ENCODE results near the gene POLD1.

POLD1 gene

GRCh38 chr19:50394017-50394416 is 9.9 kb downstream of the POLD1 start:
- no peak for DNase-seq

GRCh38 chr19:50398675-50399367 is 14.7 kb downstream of the POLD1 start:
- DNase-seq: no peak

- DNase-seq: no peak
Measured at GRCh38 chr19:50399368-50399745, 15.2 kb downstream of the POLD1 start.

- no peak for DNase-seq
Measured at GRCh38 chr19:50401605-50402450, 17.7 kb downstream of the POLD1 start.

GRCh38 chr19:50402544-50403301 is 18.6 kb downstream of the POLD1 start:
- no peak for DNase-seq

- DNase-seq: no peak
Measured at GRCh38 chr19:50406156-50406820, 22.1 kb downstream of the POLD1 start.

- no peak for DNase-seq
Measured at GRCh38 chr19:50406829-50407228, 22.7 kb downstream of the POLD1 start.

GRCh38 chr19:50409347-50409746 is 25.2 kb downstream of the POLD1 start:
- no peak for DNase-seq

GRCh38 chr19:50410109-50410508 is 26.0 kb downstream of the POLD1 start:
- no peak for DNase-seq

- DNase-seq: no peak
Measured at GRCh38 chr19:50412419-50412818, 28.3 kb downstream of the POLD1 start.

- no peak for DNase-seq
Measured at GRCh38 chr19:50413096-50413495, 28.9 kb downstream of the POLD1 start.

- no peak for DNase-seq
Measured at GRCh38 chr19:50413531-50413930, 29.4 kb downstream of the POLD1 start.

GRCh38 chr19:50414864-50415660 is 30.9 kb downstream of the POLD1 start:
- no peak for DNase-seq

GRCh38 chr19:50415661-50416033 is 31.5 kb downstream of the POLD1 start:
- DNase-seq: no peak

- DNase-seq: no peak
Measured at GRCh38 chr19:50416034-50416977, 32.2 kb downstream of the POLD1 start.

- DNase-seq: peak; percentile 44
Measured at GRCh38 chr19:50417111-50418081, 33.2 kb downstream of the POLD1 start.

- no peak for DNase-seq
Measured at GRCh38 chr19:50418176-50419021, 34.3 kb downstream of the POLD1 start, which contains the start of gene SPIB. SPIB (plus strand) TSS chr19:50418938; CDS start chr19:50418963, 25 bp downstream.

- DNase-seq: no peak
Measured at GRCh38 chr19:50419022-50419579, 35.0 kb downstream of the POLD1 start.

Measured in NCI-H1105 (cell line).